Peyer's patch (tissue), 4 donors: ENCODE results near the gene CCDC174.

ENCODE experiments used
- CTCF ChIP-seq, 6 experiments: fragments of 450-650 bp in 4 of 6; fragments of 200-600 bp in 2 of 6; sonication (generic) in 1 of 6; IDR thresholded peaks; one replicate each; pipeline ENCODE4 v1.5.1; 2017 to 2019; ENCODE audit warnings: antibody characterized with exemption in 6 of 6, mild to moderate bottlenecking in 3 of 6, moderate library complexity in 1 of 6
- POLR2A ChIP-seq, 2 donors: fragments of 450-650 bp; IDR thresholded peaks; one replicate each; pipeline ENCODE4 v1.5.1; 2017; ENCODE audit warnings: antibody characterized with exemption in 2 of 2, mild to moderate bottlenecking in 2 of 2, moderate library complexity in 2 of 2

- TF ChIP-seq CTCF (IDR thresholded peaks at IDR 0.05) (no peak), POLR2A (IDR thresholded peaks at IDR 0.05) (no peak)
These were observed 48.5 kb upstream of the CCDC174 start for GRCh38 chr3:14602804-14603644.
